HUES64 (cell line): Measurements from ENCODE around the gene RERE.
A peak's percentile ranks its signal among the peaks of the same experiment; 100 is the strongest.
"Not testable (repeated sequence)": the region's sequence is repeated elsewhere in the genome, so short reads cannot be mapped to it uniquely, and the experiment has no call there.

ENCODE experiments used
- H3K27ac ChIP-seq: 2 replicates; pipeline ENCODE4 v1.7.0; 2013; ENCODE audit warnings: low read depth, low read length, inconsistent platforms
- H3K27me3 ChIP-seq: 2 replicates; pipeline ENCODE4 v1.6.1; 2013; ENCODE audit warnings: mild to moderate bottlenecking, low read length; ENCODE audit not compliant: insufficient read depth
- H3K36me3 ChIP-seq: 2 replicates; pipeline ENCODE4 v1.6.1; 2013; ENCODE audit warnings: mild to moderate bottlenecking, low read length; ENCODE audit not compliant: insufficient read depth
- H3K4me1 ChIP-seq: 2 replicates; pipeline ENCODE4 v1.6.1; 2013; ENCODE audit warnings: mild to moderate bottlenecking, low read length, moderate library complexity; ENCODE audit not compliant: insufficient read depth
- H3K4me3 ChIP-seq: 2 replicates; pipeline ENCODE4 v1.5.1; 2013; ENCODE audit warnings: mild to moderate bottlenecking, low read length, moderate library complexity
- H3K9ac ChIP-seq: 2 replicates; pipeline ENCODE4 v1.6.1; 2013; ENCODE audit warnings: mild to moderate bottlenecking, low read depth, low read length
- H3K9me3 ChIP-seq: 2 replicates; pipeline ENCODE4 v1.6.1; 2013; ENCODE audit warnings: low read depth, low read length; ENCODE audit not compliant: insufficient read depth
- WGBS: fragments of 150-250, 120-280 bp; methylation state at CpG from one replicate; pipeline ENCODE4 v1.1.7; 2013; ENCODE audit warnings: missing lambda C conversion rate; 5-methylcytosine and 5-hydroxymethylcytosine counted together

RERE gene

DNA sequence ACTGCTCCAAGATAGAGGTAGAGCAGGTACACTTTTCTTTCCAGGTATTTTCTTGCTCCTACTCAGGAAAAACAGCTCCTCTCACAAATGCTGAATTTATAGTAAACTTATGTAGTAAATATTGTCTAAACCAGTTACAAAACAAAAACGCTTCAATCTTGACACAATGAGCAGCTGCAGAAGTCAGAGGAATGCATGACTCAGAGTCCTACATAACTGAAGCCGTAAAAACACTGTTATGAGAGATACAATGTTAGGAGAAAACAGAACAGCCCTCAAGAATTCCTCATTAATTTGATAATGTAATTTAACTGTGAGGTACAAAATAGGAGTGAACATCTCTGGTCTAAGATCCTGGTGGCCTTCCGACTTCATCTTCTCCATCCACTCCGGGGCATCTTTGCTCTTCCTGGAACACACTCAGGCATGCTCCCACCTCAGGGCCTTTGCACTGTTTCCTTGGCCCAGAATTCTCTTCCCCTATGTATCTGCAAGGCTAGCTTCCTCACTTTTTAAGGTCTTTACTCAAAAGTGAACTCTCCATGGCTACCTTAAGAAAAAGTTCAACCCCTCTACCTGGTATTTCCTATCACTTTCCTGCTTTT lies 361.0 kb downstream of the RERE start:
- H3K27me3 ChIP-seq: no peaks in the 10 kb centered on the region
- no peak overlapping the region for H3K9ac ChIP-seq
- no peak overlapping the region for H3K27ac ChIP-seq
- H3K9me3 ChIP-seq: no peaks in the 10 kb centered on the region
- peaks cover 10% of the 10 kb centered on the region for H3K36me3 ChIP-seq
- no peak overlapping the region for H3K4me3 ChIP-seq
- WGBS: 89% methylated on average over 3 of the region's 4 CpGs
- peaks cover 53% of the 10 kb centered on the region for H3K4me1 ChIP-seq

DNA sequence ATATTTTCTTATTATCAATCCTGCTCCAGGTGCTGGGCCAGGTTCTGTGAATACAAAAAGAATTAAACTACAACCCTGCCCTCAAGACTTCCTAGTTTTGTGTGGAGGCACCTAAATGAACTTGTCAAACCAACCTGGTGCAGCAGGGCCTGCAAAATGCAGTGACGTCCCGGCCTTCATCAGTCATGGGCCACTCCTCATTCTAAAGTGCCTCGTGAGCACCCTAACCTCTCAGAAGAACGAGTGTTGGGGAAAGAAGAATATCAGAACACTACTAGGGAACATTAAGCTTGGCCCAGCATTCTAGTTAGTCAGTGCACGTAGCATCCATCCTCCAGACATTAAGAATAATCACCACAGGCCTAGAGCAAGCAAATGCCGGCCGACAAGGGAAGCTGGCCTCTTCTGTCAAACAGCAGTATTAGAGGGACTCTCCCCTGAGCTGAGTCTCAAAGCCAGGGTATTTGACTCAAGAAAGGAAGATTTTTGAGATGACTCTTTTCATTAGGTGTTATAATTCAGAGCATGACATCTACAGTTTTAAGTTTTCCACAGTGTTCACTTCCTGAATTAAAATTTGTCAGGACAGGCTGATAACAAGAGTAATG lies 361.6 kb downstream of the RERE start:
- Histone ChIP-seq H3K9me3 (no peaks in the 10 kb centered on the region), H3K4me1 (peaks cover 48% of the 10 kb centered on the region), H3K4me3 (no peak overlapping the region), H3K27me3 (no peaks in the 10 kb centered on the region), H3K9ac (no peak overlapping the region), H3K27ac (no peak overlapping the region), H3K36me3 (peaks cover 10% of the 10 kb centered on the region)
- WGBS: 97% methylated on average over 7 of the region's 7 CpGs

- H3K36me3 ChIP-seq: peaks cover 13% of the 10 kb centered on the region
These were observed 367.1 kb downstream of the RERE start for GRCh38 chr1:8450312-8450711.

GRCh38 chr1:8448911-8449661 lies 368.4 kb downstream of the RERE start:
- H3K9ac ChIP-seq: no peak overlapping the region
- no peaks in the 10 kb centered on the region for H3K27me3 ChIP-seq
- no peak overlapping the region for H3K4me3 ChIP-seq
- 90% methylated on average over 12 of the region's 12 CpGs for WGBS
- peaks cover 31% of the 10 kb centered on the region for H3K4me1 ChIP-seq
- H3K36me3 ChIP-seq: peaks cover 12% of the 10 kb centered on the region
- no peak overlapping the region for H3K27ac ChIP-seq
- no peaks in the 10 kb centered on the region for H3K9me3 ChIP-seq

More at GRCh38 chr1:8450312-8450711, 367.1 kb downstream of the RERE start:
- Histone ChIP-seq H3K27me3 (no peaks in the 10 kb centered on the region), H3K4me3 (no peak overlapping the region), H3K9me3 (no peaks in the 10 kb centered on the region), H3K27ac (no peak overlapping the region), H3K9ac (no peak overlapping the region), H3K4me1 (peaks cover 20% of the 10 kb centered on the region)
- WGBS: 88% methylated on average over 11 of the region's 11 CpGs

DNA sequence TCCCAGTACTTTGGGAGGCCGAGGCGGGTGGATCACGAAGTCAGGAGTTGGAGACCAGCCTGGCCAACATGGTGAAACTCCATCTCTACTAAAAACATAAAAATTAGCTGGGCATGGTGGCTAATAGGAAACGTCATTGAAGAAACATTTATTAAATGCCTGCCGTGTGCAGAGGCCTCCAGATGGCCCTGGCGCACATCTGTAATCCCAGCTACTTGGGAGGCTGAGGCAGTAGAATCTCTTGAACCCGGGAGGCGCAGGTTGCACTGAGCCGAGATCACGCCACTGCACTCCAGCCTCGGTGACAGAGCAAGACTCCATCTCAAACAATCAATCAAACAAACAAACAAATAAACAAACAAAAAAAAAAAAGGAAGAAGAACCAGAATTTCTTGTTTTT lies 368.9 kb downstream of the RERE start:
- WGBS: 95% methylated on average over 11 of the region's 11 CpGs
- H3K27ac ChIP-seq, H3K9ac ChIP-seq, H3K36me3 ChIP-seq, H3K4me3 ChIP-seq, H3K27me3 ChIP-seq, H3K9me3 ChIP-seq: not testable (repeated sequence)
- H3K4me1 ChIP-seq: peaks cover 37% of the 10 kb centered on the region

DNA sequence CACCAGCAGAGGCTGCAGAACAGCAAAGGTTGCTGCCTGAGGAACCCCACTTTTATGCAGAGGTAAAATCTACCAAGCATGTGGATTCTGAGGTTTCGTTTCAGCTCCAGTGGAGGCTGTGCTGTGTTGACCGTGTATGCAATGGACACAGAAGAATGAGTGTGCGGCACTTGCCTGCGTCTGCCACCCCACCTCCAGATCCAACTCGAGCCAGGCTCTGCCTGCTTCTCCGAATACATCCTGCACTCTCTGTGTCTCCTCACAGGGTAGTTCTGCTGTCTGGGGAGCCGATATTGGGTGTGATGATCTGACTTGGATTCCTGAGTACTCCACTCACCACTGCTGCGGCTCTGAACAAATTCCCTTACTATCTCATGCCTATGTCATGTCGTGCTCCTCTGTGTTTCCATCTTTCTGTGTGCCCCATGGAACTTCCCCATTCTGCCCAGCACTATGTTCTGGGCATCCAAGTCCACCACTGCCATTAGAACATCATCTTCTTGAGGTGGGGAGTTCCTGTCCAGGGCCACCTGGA lies 369.8 kb downstream of the RERE start:
- Histone ChIP-seq H3K27me3 (no peaks in the 10 kb centered on the region), H3K9me3 (no peaks in the 10 kb centered on the region), H3K4me3 (no peak overlapping the region), H3K27ac (no peak overlapping the region), H3K4me1 (peaks cover 37% of the 10 kb centered on the region), H3K36me3 (peaks cover 6% of the 10 kb centered on the region; the same call in 1 of the 2 replicates), H3K9ac (no peak overlapping the region)
- WGBS: 92% methylated on average over 9 of the region's 9 CpGs

DNA sequence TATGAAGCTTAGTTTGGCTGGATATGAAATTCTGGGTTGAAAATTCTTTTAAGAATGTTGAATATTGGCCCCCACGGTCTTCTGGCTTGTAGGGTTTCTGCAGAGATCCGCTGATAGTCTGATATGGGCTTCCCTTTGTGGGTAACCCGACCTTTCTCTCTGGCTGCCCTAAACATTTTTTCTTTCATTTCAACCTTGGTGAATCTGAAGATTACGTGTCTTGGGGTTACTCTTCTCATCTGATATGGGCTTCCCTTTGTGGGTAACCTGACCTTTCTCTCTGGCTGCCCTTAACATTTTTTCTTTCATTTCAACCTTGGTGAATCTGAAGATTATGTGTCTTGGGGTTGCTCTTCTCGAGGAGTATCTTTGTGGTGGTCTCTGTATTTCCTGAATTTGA lies 371.3 kb downstream of the RERE start:
- not testable (repeated sequence) for H3K27me3 ChIP-seq, H3K4me3 ChIP-seq, H3K9me3 ChIP-seq, H3K9ac ChIP-seq, H3K36me3 ChIP-seq, H3K27ac ChIP-seq
- peaks cover 37% of the 10 kb centered on the region for H3K4me1 ChIP-seq
- 93% methylated on average over 5 of the region's 5 CpGs for WGBS

DNA sequence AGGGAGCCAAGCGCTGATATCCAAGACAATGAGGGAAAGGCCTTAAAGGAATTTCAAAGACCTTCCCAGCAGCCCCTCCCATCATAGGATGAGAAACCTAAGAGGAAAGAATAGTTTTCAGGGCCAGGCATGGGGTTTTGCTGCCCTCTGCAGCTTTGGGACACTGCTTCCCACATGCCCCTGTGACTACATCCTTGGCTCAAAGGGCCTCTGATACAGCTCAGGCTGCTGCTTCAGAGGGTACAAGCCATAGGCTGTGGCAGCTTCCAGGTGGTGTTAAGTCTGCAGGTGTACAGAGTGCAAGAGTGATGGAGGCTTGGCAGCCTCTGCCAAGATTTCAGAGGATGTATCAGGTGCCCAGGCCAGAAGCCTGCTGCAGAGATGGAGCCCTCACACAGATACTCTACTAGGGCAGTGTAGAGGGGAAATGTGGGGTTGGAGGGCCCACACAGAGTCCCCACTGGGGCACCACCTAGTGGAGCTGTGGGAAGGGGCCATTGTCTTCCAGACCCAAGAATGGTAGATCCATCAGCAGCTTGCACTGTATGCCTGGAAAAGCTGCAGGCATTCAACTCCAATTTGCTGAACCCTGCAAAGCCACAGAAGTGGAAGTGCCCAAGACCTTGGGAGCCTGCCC lies 373.8 kb downstream of the RERE start:
- Histone ChIP-seq H3K4me1 (peaks cover 28% of the 10 kb centered on the region), H3K9ac (no peak overlapping the region), H3K27me3 (no peaks in the 10 kb centered on the region), H3K36me3 (peaks cover 4% of the 10 kb centered on the region; the same call in 1 of the 2 replicates), H3K27ac (peak overlapping the region; percentile 82; the same call in 1 of the 2 replicates), H3K4me3 (no peak overlapping the region), H3K9me3 (no peaks in the 10 kb centered on the region)
- 0% methylated on average over 1 of the region's 1 CpG for WGBS

GRCh38 chr1:8441426-8441825 lies 376.0 kb downstream of the RERE start:
- H3K4me3 ChIP-seq: no peak overlapping the region
- H3K27me3 ChIP-seq: no peaks in the 10 kb centered on the region
- H3K9me3 ChIP-seq: no peaks in the 10 kb centered on the region
- H3K27ac ChIP-seq: no peak overlapping the region
- WGBS: 98% methylated on average over 3 of the region's 3 CpGs
- H3K9ac ChIP-seq: no peak overlapping the region
- no peaks in the 10 kb centered on the region for H3K36me3 ChIP-seq
- peaks cover 49% of the 10 kb centered on the region for H3K4me1 ChIP-seq

GRCh38 chr1:8439015-8439702 lies 378.3 kb downstream of the RERE start:
- no peaks in the 10 kb centered on the region for H3K27me3 ChIP-seq
- no peak overlapping the region for H3K9ac ChIP-seq
- H3K36me3 ChIP-seq: no peaks in the 10 kb centered on the region
- H3K9me3 ChIP-seq: no peaks in the 10 kb centered on the region
- H3K27ac ChIP-seq: peak overlapping the region; percentile 62; the same call in 1 of the 2 replicates
- peaks cover 40% of the 10 kb centered on the region for H3K4me1 ChIP-seq
- no peak overlapping the region for H3K4me3 ChIP-seq
- 32% methylated on average over 7 of the region's 8 CpGs for WGBS
